Measurements from ENCODE around the gene MPG.

Gene MPG

DNA sequence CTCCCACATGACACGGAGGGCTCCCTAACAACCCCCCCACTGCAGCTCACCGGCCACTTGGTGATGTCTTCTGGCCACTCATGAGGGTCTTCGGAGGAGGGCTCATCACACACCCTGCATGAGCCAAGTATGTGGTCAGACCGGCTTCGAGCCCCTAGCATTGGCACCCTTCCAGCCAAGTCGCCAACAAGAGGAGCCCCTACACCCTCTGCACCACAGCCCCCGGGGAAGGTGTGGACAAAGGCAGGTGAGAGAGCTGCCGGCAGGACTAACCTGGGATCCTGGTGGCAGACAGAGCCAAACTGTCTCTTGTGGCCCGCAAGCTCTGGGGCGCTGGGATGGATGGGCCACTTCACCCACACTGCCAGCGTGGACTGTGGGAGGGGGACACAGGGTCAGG, 17.9 kb upstream of the MPG start:
- H3K27ac ChIP-seq, result no peak overlapping the region
- TF ChIP-seq, protein P1, sequence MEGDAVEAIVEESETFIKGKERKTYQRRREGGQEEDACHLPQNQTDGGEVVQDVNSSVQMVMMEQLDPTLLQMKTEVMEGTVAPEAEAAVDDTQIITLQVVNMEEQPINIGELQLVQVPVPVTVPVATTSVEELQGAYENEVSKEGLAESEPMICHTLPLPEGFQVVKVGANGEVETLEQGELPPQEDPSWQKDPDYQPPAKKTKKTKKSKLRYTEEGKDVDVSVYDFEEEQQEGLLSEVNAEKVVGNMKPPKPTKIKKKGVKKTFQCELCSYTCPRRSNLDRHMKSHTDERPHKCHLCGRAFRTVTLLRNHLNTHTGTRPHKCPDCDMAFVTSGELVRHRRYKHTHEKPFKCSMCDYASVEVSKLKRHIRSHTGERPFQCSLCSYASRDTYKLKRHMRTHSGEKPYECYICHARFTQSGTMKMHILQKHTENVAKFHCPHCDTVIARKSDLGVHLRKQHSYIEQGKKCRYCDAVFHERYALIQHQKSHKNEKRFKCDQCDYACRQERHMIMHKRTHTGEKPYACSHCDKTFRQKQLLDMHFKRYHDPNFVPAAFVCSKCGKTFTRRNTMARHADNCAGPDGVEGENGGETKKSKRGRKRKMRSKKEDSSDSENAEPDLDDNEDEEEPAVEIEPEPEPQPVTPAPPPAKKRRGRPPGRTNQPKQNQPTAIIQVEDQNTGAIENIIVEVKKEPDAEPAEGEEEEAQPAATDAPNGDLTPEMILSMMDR (IDR thresholded peaks at IDR 0.05), result no peak

DNA sequence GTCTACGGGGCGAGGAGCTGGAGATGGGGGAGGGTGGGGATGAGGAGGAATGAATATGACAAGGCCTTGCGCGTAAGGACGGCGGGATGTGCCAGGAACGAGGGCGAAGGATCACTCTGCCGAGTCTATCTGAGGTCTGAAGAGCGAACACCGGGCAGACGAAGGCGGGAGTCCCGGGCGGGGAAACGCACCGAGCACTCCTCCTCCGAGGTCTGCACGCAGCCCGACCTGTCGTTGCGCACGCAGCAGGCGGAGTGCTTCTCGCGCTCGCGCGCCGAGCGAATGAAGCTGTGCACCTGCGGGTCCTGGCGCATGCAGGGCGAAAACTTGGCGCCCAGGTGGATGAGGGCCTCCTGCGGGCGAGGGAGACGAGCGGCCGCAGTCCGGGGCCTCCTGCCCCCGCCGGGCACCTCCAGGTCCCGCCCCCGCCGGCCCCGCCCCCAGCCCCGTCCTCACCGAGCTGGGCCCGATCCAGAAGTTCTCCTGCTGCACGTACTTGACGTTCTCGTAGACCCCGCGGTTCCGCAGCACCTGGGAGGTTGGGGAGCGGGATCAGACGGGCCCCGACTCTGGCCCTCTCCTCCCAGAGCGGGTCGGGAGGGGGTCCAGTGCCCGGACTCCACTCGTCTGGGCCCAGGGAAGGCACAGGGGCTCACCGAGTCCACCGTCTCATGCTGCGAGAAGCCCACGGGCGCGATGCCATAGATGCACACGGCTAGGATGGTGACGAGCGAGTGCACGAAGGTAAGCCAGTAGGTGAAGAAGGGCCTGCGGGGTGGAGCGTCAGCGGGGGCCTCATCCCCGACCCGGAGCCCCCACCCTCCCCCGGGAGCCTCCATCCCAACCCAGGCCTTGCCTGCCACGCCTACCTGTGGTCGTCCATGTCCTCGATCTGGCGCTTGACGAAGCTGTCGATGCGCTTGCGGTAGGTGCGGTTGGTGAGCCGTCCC, 16.8 kb upstream of the MPG start:
- no peak overlapping the region for H3K27ac ChIP-seq
- TF ChIP-seq, protein P1 (IDR thresholded peaks at IDR 0.05), result no peak
- no peak for TF ChIP-seq ZFX (IDR thresholded peaks at IDR 0.05; ENCODE audit: borderline replicate concordance)

DNA sequence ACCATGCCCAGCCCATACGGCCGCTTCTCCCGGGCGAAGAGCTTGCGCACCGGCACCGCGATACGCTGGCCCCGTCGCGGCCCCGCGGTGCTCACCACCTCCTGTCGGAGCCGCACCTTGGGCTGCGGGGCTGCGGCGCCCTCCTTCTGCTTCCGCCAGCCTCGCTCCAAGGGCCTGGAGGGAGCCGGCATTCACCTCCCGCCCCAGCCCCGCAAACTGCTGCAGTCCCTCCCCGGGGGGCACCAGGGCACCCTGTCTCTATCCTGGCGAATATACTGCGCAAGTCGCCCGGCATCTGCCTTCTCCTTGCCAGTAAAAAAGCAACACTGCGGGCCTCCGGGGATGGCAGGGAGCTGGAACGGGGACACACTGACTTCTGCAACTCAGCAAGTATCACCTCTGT, 16.1 kb upstream of the MPG start:
- TF ChIP-seq ZFX (IDR thresholded peaks at IDR 0.05; ENCODE audit: borderline replicate concordance), result no peak
- TF ChIP-seq, protein P1 (IDR thresholded peaks at IDR 0.05), result no peak

DNA sequence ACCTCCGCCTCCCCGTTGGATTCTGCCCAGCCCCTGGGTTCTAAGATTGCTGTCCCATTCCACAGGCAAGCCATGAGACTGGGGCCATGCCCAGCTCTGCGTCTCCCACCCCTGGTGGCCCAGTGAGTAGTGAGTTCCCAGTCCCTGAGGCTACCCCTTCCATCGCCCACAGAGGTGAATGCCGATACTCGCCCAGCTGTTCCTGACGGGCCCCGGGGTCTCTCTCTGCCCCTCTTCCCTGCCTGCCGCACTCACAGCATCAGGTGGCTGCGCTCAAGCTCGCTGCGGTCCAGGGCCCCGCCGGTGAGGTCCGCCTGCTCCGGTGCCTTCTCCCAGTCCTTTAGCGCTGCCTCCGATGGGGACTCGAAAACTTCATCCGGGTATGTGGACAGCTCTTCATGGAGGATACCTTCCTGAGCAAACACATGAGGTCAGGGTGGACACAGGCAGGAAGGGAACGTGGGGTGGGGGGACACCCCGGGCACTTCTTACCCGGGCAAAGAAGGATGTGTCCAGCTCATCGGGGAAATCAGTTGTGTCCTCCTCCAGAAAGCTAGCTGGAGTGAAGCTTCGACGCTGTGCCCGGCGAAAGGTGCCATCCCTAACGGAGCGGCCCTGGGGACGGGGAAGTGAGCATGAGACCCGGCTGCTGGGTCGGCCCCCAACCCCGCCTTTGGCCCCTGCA, 15.6 kb upstream of the MPG start:
- no peak for TF ChIP-seq ZFX (IDR thresholded peaks at IDR 0.05; ENCODE audit: borderline replicate concordance)
- TF ChIP-seq, protein P1 (IDR thresholded peaks at IDR 0.05), result no peak
- H3K27ac ChIP-seq, result no peak overlapping the region

More for the DNA sequence above, 16.1 kb upstream of the MPG start:
- no peak overlapping the region for H3K27ac ChIP-seq

DNA sequence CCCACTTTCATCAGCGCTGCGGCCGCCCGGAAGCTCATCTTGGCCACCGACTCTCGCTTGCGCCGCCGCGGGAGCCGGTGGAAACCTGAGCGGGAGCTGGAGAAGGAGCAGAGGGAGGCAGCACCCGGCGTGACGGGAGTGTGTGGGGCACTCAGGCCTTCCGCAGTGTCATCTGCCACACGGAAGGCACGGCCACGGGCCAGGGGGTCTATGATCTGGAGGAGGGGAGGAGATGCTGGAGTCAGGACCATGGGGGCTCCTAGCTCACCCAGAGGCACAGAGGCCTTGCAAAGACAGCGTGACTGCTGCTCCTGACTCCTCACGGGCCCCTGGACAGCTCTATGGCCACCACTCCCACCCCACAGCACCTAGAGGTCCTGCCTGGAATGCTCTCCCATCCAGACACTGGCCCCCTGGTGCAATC, 15.0 kb upstream of the MPG start:
- TF ChIP-seq, protein P1 (IDR thresholded peaks at IDR 0.05), result no peak
- no peak for TF ChIP-seq ZFX (IDR thresholded peaks at IDR 0.05; ENCODE audit: borderline replicate concordance)
- no peak overlapping the region for H3K27ac ChIP-seq

DNA sequence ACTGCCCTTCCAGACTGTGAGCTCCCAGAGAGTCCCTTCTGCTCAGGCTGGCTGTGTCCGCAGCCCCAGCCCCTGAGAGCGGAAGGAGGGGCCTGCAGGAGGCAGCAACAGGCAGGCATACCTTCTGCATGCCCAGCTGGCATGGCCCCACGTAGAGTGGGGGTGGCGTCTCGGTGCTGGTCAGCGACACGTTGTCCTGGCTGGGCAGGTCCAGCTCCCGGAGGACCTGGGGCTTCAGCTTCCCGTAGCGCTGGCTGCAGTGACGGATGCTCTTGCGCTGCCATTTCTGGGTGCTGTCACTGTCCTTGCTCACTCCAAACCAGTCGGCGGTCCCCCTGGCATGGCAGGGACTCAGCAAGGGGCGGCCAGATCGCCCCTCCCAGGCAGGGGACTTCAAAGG, 14.6 kb upstream of the MPG start:
- no peak overlapping the region for H3K27ac ChIP-seq
- TF ChIP-seq, protein P1 (IDR thresholded peaks at IDR 0.05), result no peak
- TF ChIP-seq ZFX (IDR thresholded peaks at IDR 0.05; ENCODE audit: borderline replicate concordance), result no peak
